ENCODE data around the gene TEAD2. TPM values are rescaled to one million over a fixed set of nuclear protein-coding genes. Genes with fewer than 3 reads are reported as not detected.

The TEAD2 gene
- polyA plus RNA-seq, 1 donor from 2014 or later: 1.0 TPM

- Histone ChIP-seq H3K9me3 (ENCODE audit: low read length) (no peaks in the 10 kb centered on the region), H2AFZ (ENCODE audit: low read depth, low read length) (no peak overlapping the region), H3K79me2 (replicated peaks; ENCODE audit: insufficient read depth, low read length) (peaks cover 30% of the 10 kb centered on the region), H3K36me3 (ENCODE audit: insufficient read depth, low read length) (no peaks in the 10 kb centered on the region), H3K9ac (ENCODE audit: low read length) (no peak overlapping the region), H3K27me3 (ENCODE audit: insufficient read depth, low read depth, low read length) (peaks cover 23% of the 10 kb centered on the region), H3K9me2 (ENCODE audit: insufficient read depth, low read length) (no peaks in the 10 kb centered on the region), H4K20me1 (ENCODE audit: insufficient read depth) (no peaks in the 10 kb centered on the region), H3K4me3 (ENCODE audit: low read length) (peak overlapping the region; percentile 43), H3K27ac (ENCODE audit: low read length) (no peak overlapping the region), H3F3A (ENCODE audit: insufficient read depth, low read length, poor library complexity, severe bottlenecking) (no peaks in the 10 kb centered on the region), H3K4me2 (ENCODE audit: low read length) (no peak overlapping the region)
- no peak for TF ChIP-seq POLR2AphosphoS5 (IDR thresholded peaks at IDR 0.05)
- no peak for TF ChIP-seq EP300 (conservative IDR thresholded peaks at IDR 0.05; ENCODE audit: poor library complexity, severe bottlenecking)
- no peak for TF ChIP-seq TAF1 (IDR thresholded peaks at IDR 0.05; ENCODE audit: low read depth)
- no peak for TF ChIP-seq REST (IDR thresholded peaks at IDR 0.05; ENCODE audit: borderline replicate concordance)
- no peak for TF ChIP-seq EZH2 (IDR thresholded peaks at IDR 0.05; ENCODE audit: borderline replicate concordance, insufficient read depth, low read length, poor library complexity, severe bottlenecking)
- TF ChIP-seq CTCF (IDR thresholded peaks at IDR 0.05; ENCODE audit: poor library complexity, severe bottlenecking): no peak
- no peak for TF ChIP-seq RAD21 (conservative IDR thresholded peaks at IDR 0.05)
These were observed 673 bp downstream of the TEAD2 start for GRCh38 chr19:49361438-49362047.

GRCh38 chr19:49359851-49360820 lies 2.1 kb downstream of the TEAD2 start:
- peaks cover 30% of the 10 kb centered on the region for H3K79me2 ChIP-seq (replicated peaks; ENCODE audit: insufficient read depth, low read length)
- no peak overlapping the region for H2AFZ ChIP-seq (ENCODE audit: low read depth, low read length)
- H3K4me3 ChIP-seq (ENCODE audit: low read length): no peak overlapping the region
- no peak overlapping the region for H3K4me2 ChIP-seq (ENCODE audit: low read length)
- H3K36me3 ChIP-seq (ENCODE audit: insufficient read depth, low read length): no peaks in the 10 kb centered on the region
- H3K9ac ChIP-seq (ENCODE audit: low read length): no peak overlapping the region
- no peaks in the 10 kb centered on the region for H3K9me2 ChIP-seq (ENCODE audit: insufficient read depth, low read length)
- no peak overlapping the region for H3K27ac ChIP-seq (ENCODE audit: low read length)
- H3F3A ChIP-seq (ENCODE audit: insufficient read depth, low read length, poor library complexity, severe bottlenecking): no peaks in the 10 kb centered on the region
- peaks cover 23% of the 10 kb centered on the region for H3K27me3 ChIP-seq (ENCODE audit: insufficient read depth, low read depth, low read length)
- TF ChIP-seq CTCF (IDR thresholded peaks at IDR 0.05; ENCODE audit: poor library complexity, severe bottlenecking) (no peak), MXI1 (conservative IDR thresholded peaks at IDR 0.05; ENCODE audit: poor library complexity, severe bottlenecking) (no peak), POLR2AphosphoS5 (IDR thresholded peaks at IDR 0.05) (no peak), RAD21 (conservative IDR thresholded peaks at IDR 0.05) (no peak), EP300 (conservative IDR thresholded peaks at IDR 0.05; ENCODE audit: poor library complexity, severe bottlenecking) (no peak), TAF1 (IDR thresholded peaks at IDR 0.05; ENCODE audit: low read depth) (no peak), EZH2 (IDR thresholded peaks at IDR 0.05; ENCODE audit: borderline replicate concordance, insufficient read depth, low read length, poor library complexity, severe bottlenecking) (no peak)
- H3K9me3 ChIP-seq (ENCODE audit: low read length): no peaks in the 10 kb centered on the region
- no peaks in the 10 kb centered on the region for H4K20me1 ChIP-seq (ENCODE audit: insufficient read depth)

All from neural cell (in vitro differentiated cells).